NCI-H524 treated with DMSO at 0.1 percent for 48 hours (cell line): ENCODE results near the gene CELF4.

Source experiments
- DNase-seq: peaks from one replicate; lab custom pipeline; 2025; lab: John Stamatoyannopoulos, UW

CELF4 gene

DNA sequence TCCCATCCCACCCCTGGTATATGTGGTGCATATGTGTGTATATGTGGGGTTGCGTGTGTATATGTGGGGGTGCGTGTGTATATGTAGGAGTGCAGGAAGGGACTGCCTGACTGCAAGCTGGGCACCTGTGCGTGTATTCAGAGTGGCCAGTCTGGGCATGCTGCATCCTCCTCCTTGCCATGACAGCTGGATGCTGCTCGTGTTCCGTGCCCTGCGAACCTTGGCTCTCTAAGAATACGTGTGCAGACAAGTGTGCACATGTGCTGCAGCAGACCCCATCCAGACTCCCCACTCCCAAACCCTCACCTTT is 222.1 kb downstream of the CELF4 start:
- DNase-seq = no peak

DNA sequence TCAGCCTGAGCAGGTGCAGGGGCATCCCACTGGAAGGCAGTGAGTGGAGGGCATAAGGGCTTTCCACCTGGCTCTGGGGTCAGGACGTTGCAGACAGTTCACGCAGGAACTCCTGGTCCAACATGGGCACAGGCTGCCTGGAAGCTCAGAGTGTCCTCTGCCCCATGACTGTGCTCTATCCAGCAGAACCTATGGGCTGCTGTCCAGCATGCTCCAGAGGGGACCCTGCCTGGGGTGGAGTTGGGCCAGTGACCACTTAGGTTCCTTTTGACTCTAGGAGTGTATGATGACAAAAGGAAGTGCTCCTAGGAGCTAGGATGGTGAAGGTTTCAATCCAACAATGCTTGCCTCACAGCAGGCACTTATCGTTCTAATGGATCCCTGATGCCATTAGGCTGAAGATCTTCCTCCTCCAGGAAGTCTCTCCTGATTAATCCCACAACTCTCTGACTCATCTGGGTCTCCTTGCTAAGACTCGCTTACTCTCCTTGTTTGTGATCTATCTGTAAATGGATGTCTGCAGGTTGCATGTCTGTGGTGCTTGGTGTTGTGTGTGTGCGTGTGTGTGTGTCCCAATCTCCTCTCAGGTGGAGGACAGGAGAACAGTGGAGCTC is 224.0 kb downstream of the CELF4 start:
- DNase-seq = no peak

DNA sequence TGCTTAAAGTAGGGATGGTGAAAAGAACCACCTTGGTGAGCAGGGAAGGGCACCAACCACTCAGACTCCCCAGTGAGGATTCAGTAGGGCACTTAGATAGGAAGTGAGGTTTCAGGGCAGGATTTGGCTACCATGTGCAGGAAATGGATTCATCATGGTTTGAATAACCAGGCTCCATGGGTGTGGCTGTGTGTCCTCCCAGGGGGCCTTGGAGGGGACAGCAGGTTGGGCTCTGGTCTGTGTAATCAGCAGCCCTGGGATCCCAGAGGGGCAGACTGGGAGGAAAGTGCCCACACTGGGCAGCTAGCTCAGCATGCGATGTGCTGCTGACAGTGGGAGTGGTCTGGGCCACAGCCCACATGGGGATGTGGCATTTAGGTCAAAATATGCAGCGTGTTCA is 224.6 kb downstream of the CELF4 start:
- DNase-seq = no peak

DNA sequence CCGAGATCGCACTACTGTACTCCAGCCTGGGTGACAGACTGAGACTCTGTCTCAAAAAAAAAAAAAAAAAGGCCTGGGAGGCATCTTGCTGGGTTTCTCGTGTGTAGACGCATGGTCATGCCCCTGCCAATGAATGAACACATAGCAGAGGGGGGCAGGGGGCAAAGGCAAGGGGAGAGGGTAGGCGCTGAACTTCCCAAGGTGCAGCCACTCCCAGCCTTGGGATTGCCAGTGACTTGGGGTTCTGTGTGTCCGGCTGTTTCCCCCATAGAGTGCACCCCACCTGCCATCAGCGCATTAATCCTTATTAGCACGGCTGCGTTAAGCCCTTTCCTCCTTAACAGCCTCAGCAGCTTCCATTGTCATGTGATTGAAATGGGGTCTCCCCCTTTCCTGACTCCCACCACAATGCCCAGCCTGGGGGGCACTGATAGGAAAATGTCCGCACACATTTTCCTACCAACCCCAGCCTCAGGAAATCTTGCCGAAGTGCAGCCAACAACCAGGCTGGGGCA is 225.8 kb downstream of the CELF4 start:
- no peak for DNase-seq

DNA sequence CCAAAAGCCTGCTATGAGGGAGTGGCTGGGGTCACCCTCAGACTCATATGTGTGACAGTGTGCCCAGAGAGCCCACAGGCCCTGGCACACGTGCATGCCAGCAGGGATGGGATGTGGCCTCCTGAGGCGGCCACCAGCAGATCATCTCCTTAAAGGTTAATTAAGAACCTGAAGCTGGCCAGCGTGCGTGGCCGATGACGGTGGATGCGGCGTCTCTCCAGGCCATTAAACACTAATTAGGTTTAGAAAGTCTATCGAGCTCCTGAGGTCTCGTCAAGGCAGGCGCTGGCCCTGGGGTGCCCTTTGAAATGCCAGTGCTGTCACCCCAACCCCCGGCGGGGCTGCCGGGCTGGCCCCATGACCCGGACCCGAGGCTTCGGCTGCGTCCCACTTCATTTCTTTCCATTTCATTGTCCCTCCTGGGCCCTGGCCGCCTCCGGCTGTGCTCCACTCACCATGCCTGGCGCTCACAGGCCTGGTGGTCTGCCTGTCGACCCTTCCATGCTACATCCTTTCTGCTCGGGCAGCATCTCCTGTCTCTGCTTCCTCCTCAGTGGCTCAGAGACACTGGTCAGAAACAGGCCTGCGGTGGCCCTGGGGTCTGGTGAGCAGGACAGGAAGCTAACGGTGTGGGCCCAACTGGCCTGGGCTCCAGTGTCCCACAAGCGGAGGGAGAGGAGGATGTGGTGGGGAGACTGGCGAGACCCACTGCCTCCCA is 228.9 kb downstream of the CELF4 start:
- no peak for DNase-seq

DNA sequence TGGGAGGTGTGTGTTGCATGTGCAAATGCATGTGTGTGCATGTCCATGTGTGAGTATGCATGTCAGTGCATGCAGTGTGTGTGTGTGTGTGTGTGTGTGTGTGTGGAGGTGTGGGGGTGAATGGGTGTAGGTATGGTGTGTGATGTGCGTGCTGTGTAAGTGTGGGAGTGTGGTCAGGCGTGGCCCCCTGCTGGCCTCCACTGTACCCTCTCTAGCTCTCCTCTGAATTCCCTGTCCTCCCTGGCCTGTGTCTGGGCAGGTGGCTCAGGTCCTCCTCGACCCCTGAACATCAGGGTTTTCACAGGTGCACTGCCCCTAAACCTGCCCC is 230.2 kb downstream of the CELF4 start:
- DNase-seq = no peak

DNA sequence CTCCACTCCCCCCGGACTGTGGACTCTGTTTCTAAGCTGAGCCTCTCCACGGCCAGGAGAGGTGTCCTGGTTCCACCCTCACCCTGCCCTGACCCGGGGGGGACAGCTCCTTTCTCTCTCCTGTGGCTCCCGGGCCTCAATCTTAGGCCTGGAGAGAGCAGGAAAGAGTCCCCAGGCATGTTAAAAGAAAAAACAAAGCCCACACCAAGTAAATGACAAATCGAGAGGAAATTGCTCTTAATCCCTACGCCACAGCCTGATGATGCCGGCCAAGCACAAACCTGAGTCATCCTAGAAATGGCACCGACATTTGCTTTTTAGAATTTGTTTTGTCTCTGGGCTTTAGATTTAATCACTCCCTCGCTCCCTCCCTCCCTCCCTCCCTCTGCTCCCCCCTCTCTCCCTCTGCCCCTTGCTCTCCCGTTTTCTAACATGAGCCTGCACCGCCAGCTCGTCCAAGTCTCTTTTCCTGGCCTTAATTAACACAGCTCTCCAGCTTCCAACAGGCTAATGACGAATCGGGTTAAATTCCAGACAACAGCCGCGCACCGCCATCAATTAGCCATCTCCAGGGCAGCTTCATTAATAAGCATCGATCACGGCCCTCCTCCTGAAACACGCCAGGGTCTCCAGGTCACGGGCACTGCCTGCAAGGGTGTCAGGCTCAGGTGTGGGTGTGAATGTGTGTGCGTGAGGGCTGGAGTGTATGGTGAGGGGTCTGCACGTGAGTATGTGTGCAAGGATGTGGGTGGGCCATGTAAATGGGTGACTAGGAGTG is 230.8 kb downstream of the CELF4 start:
- no peak for DNase-seq

DNA sequence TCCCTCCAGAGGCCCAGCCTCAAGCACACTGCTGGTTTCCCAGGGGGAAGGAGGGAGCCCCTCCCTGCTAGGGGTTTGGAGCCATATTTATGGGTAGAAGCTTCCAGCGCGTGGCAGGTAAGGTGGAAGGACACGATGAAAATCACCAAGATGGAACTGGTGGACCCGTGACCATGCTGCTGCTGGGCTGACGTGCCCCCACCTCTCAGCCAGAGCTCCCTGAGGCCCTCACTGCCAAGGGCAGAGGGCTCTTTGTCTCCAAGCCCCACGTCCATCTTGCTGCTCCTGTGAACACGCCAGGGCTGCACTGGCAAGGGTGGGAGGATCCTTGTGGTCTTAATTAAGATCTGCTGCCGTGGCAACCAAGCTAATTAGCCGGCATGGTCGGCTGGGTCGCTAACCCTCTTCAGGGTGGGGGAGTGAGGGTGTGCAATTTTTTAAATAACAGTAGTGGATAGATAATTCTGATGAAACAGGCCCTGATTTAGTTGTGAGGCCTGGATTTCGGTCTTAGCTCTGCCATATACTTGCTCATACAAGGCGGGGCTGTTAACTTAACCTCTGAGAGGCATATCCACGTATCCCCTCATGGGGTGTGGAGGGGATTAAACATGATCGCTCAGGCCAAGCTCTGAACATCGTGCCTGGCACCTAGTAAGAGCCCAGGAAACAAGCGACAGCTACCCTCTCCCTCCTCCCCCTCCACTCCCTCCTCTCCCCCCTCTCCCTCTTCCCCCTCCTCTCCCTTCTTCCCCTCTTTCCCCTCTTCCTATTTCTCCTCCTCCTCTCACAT is 232.8 kb downstream of the CELF4 start:
- no peak for DNase-seq

DNA sequence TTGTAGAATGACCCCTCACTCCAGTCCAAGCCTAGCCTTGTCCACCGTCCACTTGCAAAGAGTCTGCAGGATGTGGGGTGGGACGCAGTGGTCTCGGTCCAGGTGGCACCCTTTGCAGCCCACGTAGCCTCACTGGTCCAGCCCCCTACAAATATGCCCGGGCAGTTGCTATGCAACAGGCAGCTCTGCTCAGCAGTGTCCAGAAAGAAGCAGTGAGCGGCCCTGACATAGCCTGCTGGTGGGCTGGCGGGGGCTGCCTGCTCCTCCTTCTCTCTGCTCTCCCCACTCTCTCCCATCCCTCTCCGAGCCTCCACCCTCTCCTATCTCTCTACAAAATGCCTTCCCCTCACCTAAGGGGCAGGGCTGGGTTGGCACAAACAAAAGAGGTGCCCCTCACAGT is 233.4 kb downstream of the CELF4 start:
- DNase-seq = no peak

DNA sequence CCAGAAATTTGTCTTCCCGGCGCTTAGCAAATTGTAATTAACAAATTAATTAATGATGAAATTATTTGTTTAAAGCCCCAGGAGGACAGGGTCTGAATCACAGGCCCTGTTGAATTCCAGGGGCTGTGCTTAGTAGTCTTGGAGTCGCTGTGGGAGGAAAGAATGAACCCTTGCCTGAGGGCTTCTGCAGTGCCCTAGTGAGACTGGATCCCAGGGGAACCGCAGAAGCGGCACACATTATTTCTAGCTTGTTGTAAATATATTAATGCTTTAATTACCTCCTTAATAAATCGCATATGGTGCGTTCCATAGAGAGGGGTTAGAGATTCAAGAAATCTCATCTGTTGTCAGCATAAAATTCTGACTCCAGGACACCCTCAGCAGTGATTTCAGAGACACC is 235.4 kb downstream of the CELF4 start:
- DNase-seq = peak; percentile 48

DNA sequence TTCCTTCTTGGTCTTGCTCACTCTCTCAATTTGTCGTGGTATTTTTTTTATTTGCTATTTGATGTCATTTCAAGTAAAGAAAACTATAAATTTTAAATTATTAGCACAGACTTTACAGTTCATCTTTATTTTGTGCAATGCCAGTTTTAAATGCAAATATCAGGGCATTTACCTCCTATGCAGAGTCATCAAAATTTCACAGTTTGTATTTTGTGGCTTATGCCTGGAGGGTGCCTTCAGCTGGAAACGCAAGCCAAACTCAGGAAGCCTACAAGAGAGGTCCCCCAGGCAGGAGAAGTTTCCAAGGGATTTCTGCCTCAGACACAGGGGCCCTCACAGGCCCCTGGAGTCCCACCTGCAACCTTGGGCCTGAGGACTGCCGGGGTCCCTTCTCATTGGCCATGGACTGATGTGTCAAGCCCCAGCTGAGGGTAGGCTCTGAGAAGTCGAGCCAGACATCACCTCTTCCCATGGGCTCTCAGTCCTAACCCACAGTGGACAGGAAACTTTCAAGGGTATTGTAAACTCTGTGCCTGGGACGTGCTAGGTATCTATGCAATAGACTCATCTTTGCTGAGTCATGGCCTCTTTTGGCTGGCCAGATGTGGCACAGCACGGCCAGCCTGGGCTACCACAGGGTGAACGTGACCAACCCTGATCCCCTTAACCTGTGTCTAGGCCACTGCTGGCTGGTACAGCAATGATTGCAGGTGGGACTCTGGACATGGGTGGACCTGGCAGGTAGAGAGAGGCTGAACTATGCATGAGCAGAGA is 236.5 kb downstream of the CELF4 start:
- no peak for DNase-seq

DNA sequence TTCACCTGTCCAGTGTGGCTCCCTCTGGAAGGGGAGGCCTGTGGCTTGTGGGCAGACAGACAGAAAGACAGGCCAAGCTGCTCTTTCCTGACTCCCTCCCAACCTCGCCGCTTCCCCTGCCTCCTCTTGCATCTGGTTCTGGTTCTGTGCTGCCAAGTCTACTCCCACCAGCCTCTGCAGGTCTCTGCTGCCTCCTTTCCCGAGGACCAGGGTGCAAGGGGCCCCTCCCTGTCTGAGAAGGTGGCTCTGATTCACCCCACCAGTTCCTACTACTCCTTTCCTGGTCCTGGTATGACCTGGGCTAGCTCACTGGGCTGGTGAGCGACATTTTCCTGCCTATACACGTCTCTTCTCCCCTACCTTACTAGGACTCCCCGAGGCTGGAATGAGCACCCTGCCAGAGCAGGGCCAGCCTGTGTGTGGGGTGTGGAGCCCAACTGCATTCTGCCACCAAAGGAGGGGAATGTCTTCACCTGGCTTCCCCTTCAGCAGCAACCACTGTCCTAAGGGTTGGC is 238.5 kb downstream of the CELF4 start:
- no peak for DNase-seq

DNA sequence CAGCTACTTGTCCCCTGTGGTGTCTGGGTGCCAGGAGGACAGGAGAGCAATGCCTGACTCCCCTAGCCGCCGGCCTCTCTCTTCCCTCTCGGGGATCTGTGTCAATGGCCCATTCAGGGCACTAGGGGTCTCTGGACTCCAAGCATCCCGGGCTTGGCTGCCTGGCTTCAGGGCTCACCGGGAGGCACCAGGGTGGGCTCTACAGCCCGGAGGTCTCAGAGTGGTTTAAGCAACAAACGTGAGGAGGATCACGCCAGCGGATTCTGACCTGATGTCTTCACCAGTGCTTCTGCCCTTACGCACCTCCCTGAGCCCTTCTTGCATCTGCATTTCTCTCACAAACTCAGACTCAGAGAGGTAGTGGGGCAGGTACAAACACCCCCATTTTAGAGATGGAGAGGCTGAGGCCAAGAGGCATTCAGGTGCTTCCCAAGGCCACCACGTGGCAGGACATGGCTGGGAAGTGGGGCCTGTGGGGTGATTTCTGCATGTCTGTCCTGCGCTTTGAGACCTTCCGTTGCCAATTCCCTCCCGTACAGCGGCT is 243.0 kb downstream of the CELF4 start:
- DNase-seq = no peak

DNA sequence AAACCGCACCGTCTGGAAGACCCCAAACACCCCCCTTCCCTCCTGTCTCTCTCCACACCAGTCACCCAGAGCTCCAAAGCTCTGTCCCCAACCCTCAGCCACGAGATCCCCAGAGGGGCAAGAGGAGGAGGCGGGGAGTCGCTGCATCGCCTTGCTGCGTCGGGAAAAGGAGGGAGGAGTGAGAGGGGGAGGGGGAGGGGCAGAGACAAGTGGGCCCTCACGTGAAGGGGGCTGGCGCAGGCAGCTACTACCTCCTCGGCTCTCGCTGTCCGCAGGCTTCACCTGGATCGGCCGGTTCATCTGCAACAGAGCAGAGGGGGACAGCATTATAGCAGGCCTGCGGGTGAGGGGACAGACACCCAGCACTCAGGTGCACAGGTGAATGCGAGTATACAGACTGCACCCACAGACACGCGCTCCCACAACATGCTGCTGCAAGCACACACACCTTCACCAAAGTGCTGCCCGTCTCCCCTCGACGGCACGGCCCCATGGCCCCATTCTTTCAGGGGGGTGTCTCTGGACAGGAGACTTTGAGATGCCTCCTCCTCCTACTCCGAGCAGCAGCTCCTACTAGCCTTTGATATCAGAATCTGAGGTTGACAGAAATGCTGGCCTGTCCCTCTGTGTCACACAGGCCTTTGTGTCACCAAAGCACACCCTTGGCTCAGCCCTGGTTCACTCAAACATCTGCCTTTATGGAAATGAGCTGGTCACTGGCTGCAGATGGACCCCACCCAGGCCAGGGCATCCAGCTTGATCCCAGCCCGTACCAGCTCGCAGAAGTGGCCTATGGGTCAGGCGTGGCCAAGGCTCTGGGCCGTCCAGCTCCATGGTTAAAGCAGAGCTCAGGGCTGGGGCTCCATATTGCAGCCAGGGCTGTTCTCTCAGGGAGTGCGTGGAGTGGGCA is 243.8 kb downstream of the CELF4 start:
- no peak for DNase-seq

DNA sequence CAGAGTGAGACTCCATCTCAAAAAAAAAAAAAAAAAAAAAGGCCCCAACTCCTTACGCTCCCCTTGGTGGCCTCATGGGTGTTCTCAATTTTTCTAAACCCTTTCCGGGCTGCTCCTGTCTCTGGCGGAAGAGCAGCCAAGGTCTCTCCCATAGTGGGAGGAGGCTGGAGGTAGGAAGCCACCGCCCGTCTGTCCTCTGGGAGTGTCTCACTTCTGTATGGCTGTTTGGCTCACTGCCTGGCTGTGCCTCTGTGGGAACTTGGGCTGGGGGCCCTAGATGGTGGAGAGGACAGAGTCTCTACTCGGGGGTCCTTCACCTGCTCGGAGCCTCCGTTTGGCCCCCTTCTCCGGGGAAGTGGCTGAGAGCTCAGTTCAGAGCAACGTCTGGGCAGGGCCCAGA is 245.3 kb downstream of the CELF4 start:
- DNase-seq = no peak

DNA sequence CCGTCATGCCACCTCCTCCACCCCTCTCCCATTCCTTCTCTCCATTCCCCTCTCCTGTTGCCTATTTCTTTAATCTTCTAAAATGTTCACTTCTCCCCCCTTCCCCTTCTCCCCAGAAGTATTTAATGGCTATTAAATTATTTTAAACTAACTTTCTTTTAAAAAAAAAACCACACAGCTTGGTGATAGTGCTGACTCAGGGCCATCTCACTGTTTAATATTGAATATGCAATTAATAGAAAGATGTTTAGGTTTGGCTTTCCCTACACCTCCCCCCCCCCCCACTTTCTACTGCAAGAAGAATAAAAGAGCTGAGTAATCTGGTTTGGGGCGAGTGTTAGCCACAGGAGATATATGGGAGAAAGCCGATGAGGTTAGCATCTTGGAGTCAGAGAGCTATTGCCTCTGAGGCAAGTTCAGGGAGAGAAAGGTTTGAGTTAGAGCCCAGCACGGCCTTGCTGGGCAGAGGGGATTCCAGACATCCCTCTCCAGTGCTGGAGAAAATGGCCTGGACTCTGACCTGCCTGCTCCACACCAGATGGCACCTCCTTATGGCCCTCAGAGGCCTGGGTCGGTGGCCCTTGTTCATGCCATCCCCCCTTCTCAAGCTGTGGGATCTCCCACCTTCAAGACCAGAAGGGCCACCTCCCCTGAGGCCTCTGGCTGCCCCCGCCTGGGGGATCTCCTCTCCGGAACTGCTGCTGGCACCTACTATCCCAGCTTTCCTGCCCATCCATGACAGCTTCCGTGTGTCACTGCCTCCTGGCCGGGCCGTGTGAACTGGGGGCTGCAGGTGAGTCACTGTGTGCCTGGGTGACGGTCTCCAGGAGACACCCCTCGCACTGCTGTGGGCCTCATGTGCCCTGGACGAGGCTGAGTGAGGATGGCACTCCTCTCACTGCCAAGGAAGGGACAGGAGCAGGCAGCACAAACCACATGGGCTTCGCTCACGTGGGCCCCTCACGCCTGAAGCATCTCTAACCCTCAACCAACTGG is 246.9 kb downstream of the CELF4 start:
- DNase-seq = no peak

DNA sequence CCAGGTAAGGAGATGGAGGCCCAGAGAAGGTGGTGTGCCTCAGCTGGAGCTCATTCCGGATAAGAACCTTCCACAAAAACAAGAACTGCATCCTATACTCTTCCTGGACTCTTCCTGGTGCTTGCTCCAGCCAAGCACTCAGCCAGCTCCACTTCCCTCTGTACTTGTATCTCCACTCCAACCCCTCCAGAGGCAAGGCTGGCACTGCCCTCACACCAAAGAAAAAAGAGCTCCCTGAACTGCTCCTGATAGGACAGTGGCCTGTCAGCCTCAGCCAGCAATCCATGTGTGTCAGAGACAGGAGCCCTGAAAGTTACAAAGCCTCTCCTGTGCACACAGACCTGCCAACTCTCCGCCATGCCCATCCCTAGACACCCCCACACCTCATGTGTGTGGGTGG is 248.1 kb downstream of the CELF4 start:
- DNase-seq = no peak

DNA sequence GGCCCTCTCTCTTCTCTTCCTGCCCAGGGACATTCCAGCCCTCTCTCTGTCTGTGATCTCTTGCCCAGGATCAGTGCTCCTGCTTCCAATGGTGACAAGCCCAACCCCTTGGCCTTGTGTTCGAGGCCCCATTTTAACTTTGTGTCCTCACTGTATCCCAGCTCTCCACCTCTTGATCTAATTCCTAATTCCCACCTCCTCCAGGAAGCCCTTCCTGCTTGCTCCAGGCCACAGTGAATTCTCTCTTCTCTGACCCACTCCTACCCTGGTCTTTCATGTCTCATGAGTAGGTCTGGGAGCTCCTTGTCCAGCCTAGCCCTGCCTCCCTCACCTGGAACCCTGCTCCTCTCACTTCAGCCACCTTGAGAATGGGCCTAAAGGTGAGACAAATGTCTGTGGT is 249.1 kb downstream of the CELF4 start:
- DNase-seq = no peak

DNA sequence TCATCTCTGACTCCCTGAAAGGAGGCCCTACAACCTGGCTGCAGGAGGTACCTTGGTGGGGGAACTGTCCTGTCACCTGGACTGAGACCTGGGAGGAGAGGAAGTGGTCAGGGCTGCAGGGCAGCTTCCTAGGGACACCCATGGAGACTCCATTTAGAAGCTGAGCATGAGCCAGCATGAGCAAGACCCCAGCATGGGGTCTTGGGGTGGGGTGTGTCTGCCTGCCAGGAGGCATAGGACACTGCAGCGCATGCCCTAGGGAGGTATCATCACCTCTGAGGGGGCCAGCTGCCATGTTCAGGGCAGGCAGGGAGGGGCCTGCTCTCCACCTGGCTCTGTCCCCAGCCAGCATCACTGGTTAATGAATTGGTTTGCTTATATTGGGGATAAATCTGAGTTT is 249.7 kb downstream of the CELF4 start:
- no peak for DNase-seq
